ENCODE measurements around the gene NLGN2. TPM values are rescaled to one million over a fixed set of nuclear protein-coding genes. Genes with fewer than 3 reads are reported as not detected.

Gene NLGN2
- total RNA-seq, 4 donors from 2014 or later, result 6.1 to 8.8 (median 8.1) TPM

- no peak for ATAC-seq (ENCODE audit: low FRiP score)
- TF ChIP-seq CTCF (IDR thresholded peaks at IDR 0.05), result no peak
- no peak for DNase-seq (ENCODE audit: low spot score)
Observed at GRCh38 chr17:7408863-7409262, 1.2 kb downstream of the NLGN2 start.

DNA sequence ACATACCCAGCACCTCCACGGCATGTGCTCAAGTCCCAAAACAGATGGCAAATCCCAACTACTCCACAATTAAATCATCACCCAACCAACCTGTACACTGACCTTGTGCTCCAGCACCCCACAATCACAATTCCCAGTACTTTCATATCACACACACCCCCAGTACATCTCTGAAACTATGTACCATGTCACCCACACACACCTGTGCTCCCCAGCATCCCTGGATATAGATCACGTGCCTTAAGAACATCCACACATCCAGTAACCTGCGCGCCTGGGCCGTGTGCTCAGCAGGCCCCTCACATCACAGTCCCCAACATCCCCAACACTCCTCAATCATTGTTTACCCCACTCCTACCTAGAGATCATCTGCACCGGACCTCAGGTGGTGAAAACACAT lies 2.1 kb downstream of the NLGN2 start:
- no peak for TF ChIP-seq CTCF (IDR thresholded peaks at IDR 0.05)
- ATAC-seq (ENCODE audit: low FRiP score) (no peak), DNase-seq (ENCODE audit: low spot score) (no peak)

DNA sequence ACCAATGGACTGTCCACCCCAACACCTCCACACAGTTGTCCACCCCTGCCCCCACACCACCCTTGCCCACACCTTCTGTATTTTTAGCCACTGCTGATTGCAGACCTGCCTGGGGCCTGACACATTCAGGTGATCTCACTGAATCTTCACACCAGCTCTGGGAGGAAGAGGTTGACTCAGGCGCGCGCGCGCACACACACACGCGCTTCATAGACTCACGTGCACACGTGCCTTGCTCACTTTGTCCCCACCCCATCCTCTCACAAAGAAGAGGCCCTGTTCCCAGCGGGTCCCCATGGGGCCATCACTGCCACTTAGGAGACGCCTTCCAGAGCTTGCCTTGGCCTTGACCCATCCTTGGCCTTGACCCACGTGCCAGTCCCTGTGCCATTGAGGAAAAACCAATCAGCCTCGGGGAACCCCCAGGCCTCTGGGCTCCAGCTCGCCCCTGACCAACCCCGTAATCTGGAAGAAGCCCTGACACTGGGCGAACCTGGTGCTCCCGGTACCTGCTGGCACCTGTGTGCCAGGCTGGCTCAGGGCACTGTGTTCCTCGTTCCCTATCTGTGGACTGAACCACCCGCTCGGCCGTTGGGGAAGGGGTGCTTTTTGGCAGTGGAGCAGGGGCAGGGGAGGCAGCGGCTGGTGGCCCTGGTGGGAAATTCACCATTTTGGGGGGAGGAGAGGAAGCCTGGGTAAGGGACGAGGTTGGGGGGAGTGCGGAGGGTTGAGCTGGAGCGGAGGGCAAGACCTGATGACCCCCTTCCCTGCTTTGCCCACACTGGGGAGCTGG lies 3.2 kb downstream of the NLGN2 start:
- ATAC-seq (ENCODE audit: low FRiP score) (no peak), DNase-seq (ENCODE audit: low spot score) (no peak)
- TF ChIP-seq CTCF (IDR thresholded peaks at IDR 0.05), result no peak

DNA sequence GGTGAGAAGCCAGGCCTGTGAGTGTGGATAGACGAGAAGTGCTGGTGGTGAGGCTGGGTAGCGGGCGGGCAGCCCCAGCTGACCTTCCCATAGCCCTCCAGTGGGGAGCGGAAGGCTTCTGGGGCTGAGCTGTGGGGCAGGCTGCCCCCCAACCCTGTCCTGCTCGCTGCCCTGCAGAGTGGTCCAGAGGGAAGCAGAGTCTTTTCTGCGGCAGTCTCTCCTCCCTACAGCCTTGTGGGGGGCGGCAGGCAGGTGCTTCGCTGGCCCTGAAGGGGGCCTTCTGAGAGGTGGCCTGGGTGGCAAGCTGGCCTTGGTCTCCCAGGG lies 3.7 kb downstream of the NLGN2 start:
- no peak for ATAC-seq (ENCODE audit: low FRiP score)
- no peak for TF ChIP-seq CTCF (IDR thresholded peaks at IDR 0.05)
- no peak for DNase-seq (ENCODE audit: low spot score)

- DNase-seq (ENCODE audit: low spot score), result no peak
- TF ChIP-seq CTCF (IDR thresholded peaks at IDR 0.05), result no peak
- peak; percentile 41 for ATAC-seq (ENCODE audit: low FRiP score)
Observed at GRCh38 chr17:7413346-7413985, 5.8 kb downstream of the NLGN2 start.

- DNase-seq (ENCODE audit: low spot score), result no peak
- no peak for ATAC-seq (ENCODE audit: low FRiP score)
- no peak for TF ChIP-seq CTCF (IDR thresholded peaks at IDR 0.05)
Observed at GRCh38 chr17:7414837-7415236, 7.2 kb downstream of the NLGN2 start.

DNA sequence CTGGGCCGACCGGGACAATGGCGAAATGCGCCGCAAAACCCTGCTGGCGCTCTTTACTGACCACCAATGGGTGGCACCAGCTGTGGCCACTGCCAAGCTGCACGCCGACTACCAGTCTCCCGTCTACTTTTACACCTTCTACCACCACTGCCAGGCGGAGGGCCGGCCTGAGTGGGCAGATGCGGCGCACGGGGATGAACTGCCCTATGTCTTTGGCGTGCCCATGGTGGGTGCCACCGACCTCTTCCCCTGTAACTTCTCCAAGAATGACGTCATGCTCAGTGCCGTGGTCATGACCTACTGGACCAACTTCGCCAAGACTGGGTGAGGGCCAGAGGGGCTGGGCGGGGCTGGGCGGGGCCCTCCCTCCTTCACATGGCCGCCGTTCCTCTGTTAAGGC lies 8.1 kb downstream of the NLGN2 start:
- no peak for TF ChIP-seq CTCF (IDR thresholded peaks at IDR 0.05)
- DNase-seq (ENCODE audit: low spot score) (no peak), ATAC-seq (ENCODE audit: low FRiP score) (no peak)
